HCT116 (cell line): ENCODE data around the gene SLC1A4. TPM values are rescaled to one million over a fixed set of nuclear protein-coding genes. Genes with fewer than 3 reads are reported as not detected.

Experiments
- ATAC-seq: fragments of 200-7000 bp; cut with Tn5 transposase; 2 replicates; pipeline ENCODE4 v1.9.1; 2020; ENCODE audit warnings: mild to moderate bottlenecking, moderate library complexity
- BruUV-seq: library from RNA; stranded (reverse); fragments of 400-500 nt; replicated peaks from 2 replicates; lab custom pipeline; 2021; lab: Mats Ljungman, UMichigan
- CTCF ChIA-PET: fragments of 300-600 bp; sonication (Branson Sonifier 250); formaldehyde crosslinking; loops from one replicate; lab custom pipeline; 2021; ENCODE audit warnings: antibody characterized with exemption; lab: Charles Lee
- POLR2A ChIA-PET: fragments of 300-600, 350-600 bp; sonication (Branson Sonifier 250); formaldehyde crosslinking; loops from one replicate; lab custom pipeline; 2021; ENCODE audit warnings: antibody characterized with exemption; lab: Charles Lee
- RAD21 ChIA-PET, 2 experiments: fragments of 300-600 bp; sonication (Branson Sonifier 250); formaldehyde crosslinking; loops; one replicate each; lab custom pipeline; 2023; ENCODE audit warnings: low total read pairs in 2 of 2; ENCODE audit not compliant: uncharacterized antibody in 2 of 2, unreplicated experiment in 2 of 2, low non-redundant PET in 1 of 2; lab: Charles Lee
- DNase-seq: peaks from one replicate; pipeline ENCODE4 v3.0.0-alpha.2; 2010; ENCODE audit warnings: low read depth, low spot score
- H2AFZ ChIP-seq: fragments of 200-600 bp; shearing (Covaris generic), sonication (generic); 2 replicates; pipeline ENCODE4 v1.6.1; 2017; ENCODE audit warnings: low read depth, mixed run types, mixed read lengths, antibody characterized with exemption, low read length; ENCODE audit not compliant: poor library complexity, severe bottlenecking
- H3K27ac ChIP-seq: 2 replicates; pipeline ENCODE4 v1.5.1; 2012; ENCODE audit warnings: low read depth, low read length
- H3K27me3 ChIP-seq: fragments of 200-600 bp; sonication (generic); 2 replicates; pipeline ENCODE4 v1.6.1; 2016; ENCODE audit warnings: mixed run types, low read length, mixed read lengths; ENCODE audit not compliant: insufficient read depth
- H3K36me3 ChIP-seq, 2 experiments: fragments of 200-500 bp in 1 of 2; fragments of 200-600 bp in 1 of 2; sonication (Bioruptor generic) in 1 of 2; sonication (generic) in 1 of 2; 2 replicates each; pipeline versions ENCODE4 v1.5.1 to v1.6.1; 2014 to 2016; ENCODE audit warnings: low read length in 2 of 2, inconsistent platforms in 1 of 2, mixed read lengths in 1 of 2, mixed run types in 1 of 2; ENCODE audit not compliant: insufficient read depth in 2 of 2, control insufficient read depth in 1 of 2
- H3K4me1 ChIP-seq, 2 experiments: fragments of 200-600 bp in 1 of 2; sonication (generic) in 1 of 2; 2 replicates each; pipeline versions ENCODE4 v1.5.1 to v1.6.1; 2012 to 2017; ENCODE audit warnings: low read length in 2 of 2, inconsistent platforms in 1 of 2, mild to moderate bottlenecking in 1 of 2, mixed read lengths in 1 of 2, mixed run types in 1 of 2, moderate library complexity in 1 of 2; ENCODE audit not compliant: insufficient read depth in 2 of 2, control insufficient read depth in 1 of 2
- H3K4me2 ChIP-seq: fragments of 200-600 bp; sonication (generic); 2 replicates; pipeline ENCODE4 v1.6.1; 2017; ENCODE audit warnings: mixed run types, low read length, mixed read lengths
- H3K4me3 ChIP-seq, 2 experiments: fragments of 200-600 bp in 1 of 2; sonication (generic) in 1 of 2; replicated peaks in 1 of 2; 2 replicates each; pipeline ENCODE4 v1.5.1; 2011 to 2016; ENCODE audit warnings: low read length in 2 of 2, control low read depth in 1 of 2, low read depth in 1 of 2, mild to moderate bottlenecking in 1 of 2, mixed read lengths in 1 of 2, mixed run types in 1 of 2
- H3K79me2 ChIP-seq: fragments of 200-600 bp; sonication (generic); 2 replicates; pipeline ENCODE4 v1.6.1; 2017; ENCODE audit warnings: mild to moderate bottlenecking, mixed run types, low read length, moderate library complexity, mixed read lengths; ENCODE audit not compliant: insufficient read depth
- H3K9ac ChIP-seq: fragments of 200-600 bp; sonication (generic); 2 replicates; pipeline ENCODE4 v1.6.1; 2016; ENCODE audit warnings: low read length, mixed read lengths
- H3K9me2 ChIP-seq: fragments of 200-600 bp; sonication (generic), shearing (Covaris generic); 2 replicates; pipeline ENCODE4 v1.6.1; 2017; ENCODE audit warnings: mixed run types, mild to moderate bottlenecking, moderate library complexity; ENCODE audit not compliant: insufficient read depth
- H3K9me3 ChIP-seq, 2 experiments: fragments of 200-500 bp in 1 of 2; fragments of 200-600 bp in 1 of 2; sonication (Bioruptor generic) in 1 of 2; sonication (generic) in 1 of 2; 2 replicates each; pipeline ENCODE4 v1.6.1; 2014 to 2017; ENCODE audit warnings: low read length in 2 of 2, mixed read lengths in 2 of 2, inconsistent platforms in 1 of 2, low read depth in 1 of 2, mild to moderate bottlenecking in 1 of 2, mixed run types in 1 of 2, moderate library complexity in 1 of 2; ENCODE audit not compliant: control insufficient read depth in 1 of 2, insufficient read depth in 1 of 2
- H4K20me1 ChIP-seq: fragments of 200-600 bp; sonication (generic), shearing (Covaris generic); 2 replicates; pipeline ENCODE4 v1.6.1; 2017; ENCODE audit warnings: mixed run types, mild to moderate bottlenecking, moderate library complexity; ENCODE audit not compliant: insufficient read depth
- ATF3 ChIP-seq: IDR thresholded peaks from 2 replicates; pipeline ENCODE4 v1.6.1; 2012
- ELF1 ChIP-seq: IDR thresholded peaks from 2 replicates; pipeline ENCODE4 v1.6.1; 2012; ENCODE audit warnings: low read depth, borderline replicate concordance
- EZH2 ChIP-seq: fragments of 200-600 bp; sonication (generic); IDR thresholded peaks from 2 replicates; pipeline ENCODE4 v1.6.1; 2017; ENCODE audit warnings: antibody characterized with exemption, mixed run types
- JUND ChIP-seq: IDR thresholded peaks from 2 replicates; pipeline ENCODE4 v1.6.1; 2012
- POLR2AphosphoS5 ChIP-seq: IDR thresholded peaks from 2 replicates; pipeline ENCODE4 v1.6.1; 2011; ENCODE audit warnings: mild to moderate bottlenecking, low read depth, low read length, moderate library complexity
- SIN3A ChIP-seq: IDR thresholded peaks from 2 replicates; pipeline ENCODE4 v1.6.1; 2012; ENCODE audit warnings: low read depth
- SP1 ChIP-seq: IDR thresholded peaks from 2 replicates; pipeline ENCODE4 v1.6.1; 2012; ENCODE audit warnings: low read depth
- SRF ChIP-seq: IDR thresholded peaks from 2 replicates; pipeline ENCODE4 v1.6.1; 2012; ENCODE audit warnings: low read depth
- YY1 ChIP-seq: IDR thresholded peaks from 2 replicates; pipeline ENCODE4 v1.6.1; 2011; ENCODE audit warnings: low read length, low read depth, moderate library complexity, mild to moderate bottlenecking; ENCODE audit not compliant: insufficient replicate concordance; ENCODE audit errors: extremely low read depth
- ZFX ChIP-seq: fragments of 450-650 bp; IDR thresholded peaks from 2 replicates; pipeline ENCODE4 v1.6.1; 2017
- ZNF274 ChIP-seq: fragments of 200-500 bp; sonication (Bioruptor generic); IDR thresholded peaks from 2 replicates; pipeline ENCODE4 v1.6.1; 2014; ENCODE audit warnings: mild to moderate bottlenecking, low read depth, low read length, inconsistent platforms
- intact Hi-C: fragments of 100-400 bp; cut with micrococcal nuclease; formaldehyde crosslinking; loops from 2 replicates; pipeline ENCODE4 v1.10.0; 2022
- total RNA-seq: library from RNA; stranded (reverse); gene quantifications from one replicate; pipeline ENCODE4 v1.2.1, GENCODE V29; 2021; ENCODE audit not compliant: unreplicated experiment
- TF ChIP-seq, protein P1 (sequence below): IDR thresholded peaks from 2 replicates; pipeline ENCODE4 v1.6.1; 2012
- TF ChIP-seq, protein P2 (sequence below): IDR thresholded peaks from 2 replicates; pipeline ENCODE4 v1.6.1; 2011; ENCODE audit warnings: mild to moderate bottlenecking, low read length, moderate library complexity; ENCODE audit not compliant: insufficient replicate concordance; ENCODE audit errors: extremely low read depth

Gene SLC1A4
- total RNA-seq, 1 experiment from 2014 or later = 9.2 TPM

GRCh38 chr2:64987001-64987955 lies 1.9 kb upstream of the SLC1A4 start:
- ATAC-seq = no peak
- Histone ChIP-seq H3K36me3 (no peaks in the 10 kb centered on the region), H3K4me3 (no peak overlapping the region), H2AFZ (no peak overlapping the region), H3K27ac (no peak overlapping the region), H3K4me2 (no peak overlapping the region), H3K4me1 (peaks cover 0 to 18% of the 10 kb centered on the region in 2 experiments; a peak in 2 of 4 replicates), H3K27me3 (peaks cover 3% of the 10 kb centered on the region; the same call in 1 of the 2 replicates), H4K20me1 (no peaks in the 10 kb centered on the region), H3K79me2 (no peaks in the 10 kb centered on the region), H3K9me3 (no peaks in the 10 kb centered on the region), H3K9ac (no peak overlapping the region)
- ChIA-PET RAD21 (no interaction called here), POLR2A (no interaction called here), CTCF (no interaction called here)
- intact Hi-C loops = no loop called here
- no TSS peak for BruUV-seq
- TF ChIP-seq, protein P1, sequence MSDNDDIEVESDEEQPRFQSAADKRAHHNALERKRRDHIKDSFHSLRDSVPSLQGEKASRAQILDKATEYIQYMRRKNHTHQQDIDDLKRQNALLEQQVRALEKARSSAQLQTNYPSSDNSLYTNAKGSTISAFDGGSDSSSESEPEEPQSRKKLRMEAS = no peak
- TF ChIP-seq ATF3 = no peak
- TF ChIP-seq, protein P2, sequence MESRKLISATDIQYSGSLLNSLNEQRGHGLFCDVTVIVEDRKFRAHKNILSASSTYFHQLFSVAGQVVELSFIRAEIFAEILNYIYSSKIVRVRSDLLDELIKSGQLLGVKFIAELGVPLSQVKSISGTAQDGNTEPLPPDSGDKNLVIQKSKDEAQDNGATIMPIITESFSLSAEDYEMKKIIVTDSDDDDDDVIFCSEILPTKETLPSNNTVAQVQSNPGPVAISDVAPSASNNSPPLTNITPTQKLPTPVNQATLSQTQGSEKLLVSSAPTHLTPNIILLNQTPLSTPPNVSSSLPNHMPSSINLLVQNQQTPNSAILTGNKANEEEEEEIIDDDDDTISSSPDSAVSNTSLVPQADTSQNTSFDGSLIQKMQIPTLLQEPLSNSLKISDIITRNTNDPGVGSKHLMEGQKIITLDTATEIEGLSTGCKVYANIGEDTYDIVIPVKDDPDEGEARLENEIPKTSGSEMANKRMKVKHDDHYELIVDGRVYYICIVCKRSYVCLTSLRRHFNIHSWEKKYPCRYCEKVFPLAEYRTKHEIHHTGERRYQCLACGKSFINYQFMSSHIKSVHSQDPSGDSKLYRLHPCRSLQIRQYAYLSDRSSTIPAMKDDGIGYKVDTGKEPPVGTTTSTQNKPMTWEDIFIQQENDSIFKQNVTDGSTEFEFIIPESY = no peak
- TF ChIP-seq ZFX = no peak
- no peak for TF ChIP-seq ZNF274
- no peak for TF ChIP-seq EZH2
- no peak for TF ChIP-seq SP1
- no peak for TF ChIP-seq ELF1
- TF ChIP-seq SIN3A = no peak
- TF ChIP-seq YY1 = no peak
- TF ChIP-seq JUND = no peak
- TF ChIP-seq POLR2AphosphoS5 = no peak
- TF ChIP-seq SRF = no peak
- TF ChIP-seq, all 23 proteins: peak for 0
- no peaks in the 10 kb centered on the region for H3K9me2 ChIP-seq
- DNase-seq = no peak
